HG03135 (cell line): Measurements from ENCODE around the gene SMIM3.
"Not testable (repeated sequence)": the region's sequence is repeated elsewhere in the genome, so short reads cannot be mapped to it uniquely, and the experiment has no call there.

Experiments
- ATAC-seq: cut with Tn5 transposase; IDR thresholded peaks from one replicate; pipeline ENCODE4 v1.9.1; 2021; ENCODE audit warnings: mild to moderate bottlenecking, moderate library complexity; ENCODE audit not compliant: unreplicated experiment

SMIM3 gene

DNA sequence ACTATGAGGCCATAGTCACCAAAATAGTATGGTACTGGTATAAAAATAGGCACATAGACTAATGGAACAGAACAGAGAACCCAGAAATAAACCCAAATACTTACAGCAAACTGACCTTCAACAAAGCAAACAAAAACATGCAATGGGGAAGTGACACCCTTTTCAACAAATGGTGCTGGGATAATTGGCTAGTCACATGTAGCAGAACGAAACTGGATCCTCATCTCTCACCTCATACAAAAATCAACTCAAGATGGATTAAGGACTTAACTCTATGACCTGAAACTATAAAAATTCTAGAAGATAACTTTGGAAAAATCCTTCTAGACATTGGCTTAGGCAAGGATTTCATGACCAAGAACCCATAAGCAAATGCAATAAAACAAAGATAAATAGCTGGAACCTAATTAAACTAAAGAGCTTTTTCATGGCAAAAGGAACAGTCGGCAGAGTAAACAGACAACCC is 14.9 kb downstream of the SMIM3 start:
- not testable (repeated sequence) for ATAC-seq

- no peak for ATAC-seq
Observed at GRCh38 chr5:150794927-150795326, 16.4 kb downstream of the SMIM3 start.

DNA sequence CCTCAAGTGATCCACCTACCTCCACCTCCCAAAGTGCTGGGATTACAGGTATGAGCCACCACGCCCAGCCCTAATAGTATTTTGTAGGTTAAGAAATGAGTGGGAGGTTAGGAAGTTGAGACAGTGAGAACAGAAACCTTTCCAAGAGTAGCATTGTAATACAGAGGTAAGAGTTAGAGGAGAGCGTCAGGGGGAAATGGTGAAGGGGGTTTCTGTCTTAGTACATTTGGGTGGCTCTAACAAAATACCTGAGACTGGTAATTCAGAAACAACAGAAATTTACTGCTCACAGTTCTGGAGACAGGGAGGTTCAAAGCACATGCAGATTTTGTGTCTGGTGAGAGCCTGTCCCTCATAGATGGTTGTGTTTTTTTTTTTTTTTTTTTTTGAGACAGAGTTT is 18.8 kb downstream of the SMIM3 start:
- no peak for ATAC-seq

DNA sequence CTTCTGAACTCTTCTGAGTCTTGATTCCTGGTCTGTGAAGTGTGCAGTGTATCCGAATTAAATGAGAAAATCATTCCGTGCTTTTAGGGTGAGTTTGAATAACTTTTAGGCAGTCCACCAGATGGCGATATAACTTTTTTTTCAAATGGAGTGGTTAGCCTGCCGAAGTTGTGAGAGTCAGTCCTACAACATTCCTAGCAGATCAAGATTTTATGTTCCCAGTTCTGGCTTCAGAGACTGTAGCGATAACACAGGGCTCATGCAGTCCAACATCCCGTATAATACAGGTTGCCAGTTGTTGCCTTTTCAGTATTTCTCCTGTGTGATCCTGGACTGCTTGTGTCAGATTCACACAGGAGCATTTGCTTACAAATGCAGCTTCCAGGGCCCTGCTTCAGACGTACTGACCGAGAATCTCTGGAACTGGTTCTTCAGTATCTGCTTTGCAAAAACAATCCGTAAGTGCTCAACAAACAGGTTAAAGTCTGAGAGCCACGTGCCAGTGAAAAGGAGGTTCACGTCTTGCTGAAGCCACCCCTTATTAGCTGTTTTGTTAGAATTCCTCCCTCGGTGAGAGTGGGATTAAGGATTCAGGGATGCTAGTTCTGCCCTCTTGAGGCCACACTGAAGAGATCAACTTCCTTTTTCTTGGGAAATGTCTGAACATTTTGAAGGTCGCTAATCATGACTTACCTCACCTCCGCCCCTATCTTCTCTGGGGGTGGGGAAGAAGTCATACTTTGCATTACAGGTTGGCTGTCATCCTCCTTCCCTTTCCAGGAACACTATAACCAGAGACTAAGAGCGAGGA is 22.8 kb downstream of the SMIM3 start:
- ATAC-seq, result peak; percentile 67

DNA sequence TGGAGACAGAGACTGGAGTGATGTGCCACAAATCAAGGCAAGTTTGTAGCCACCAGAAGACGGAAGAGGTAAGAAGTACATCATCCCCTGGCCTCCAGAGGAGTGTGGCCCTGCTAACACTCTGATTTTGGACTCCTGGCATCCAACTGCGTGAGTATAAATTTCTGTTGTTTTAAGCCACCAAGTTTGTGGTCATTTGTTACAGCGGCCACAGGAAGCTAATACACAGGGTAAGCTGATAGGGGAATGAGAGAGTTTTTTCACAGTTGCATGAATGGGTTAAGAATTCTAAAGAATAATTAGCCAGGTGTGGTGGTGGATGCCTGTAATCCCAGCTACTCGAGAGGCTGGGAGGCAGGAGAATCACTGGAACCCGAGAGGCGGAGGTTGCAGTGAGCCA is 25.8 kb downstream of the SMIM3 start:
- ATAC-seq, result no peak

DNA sequence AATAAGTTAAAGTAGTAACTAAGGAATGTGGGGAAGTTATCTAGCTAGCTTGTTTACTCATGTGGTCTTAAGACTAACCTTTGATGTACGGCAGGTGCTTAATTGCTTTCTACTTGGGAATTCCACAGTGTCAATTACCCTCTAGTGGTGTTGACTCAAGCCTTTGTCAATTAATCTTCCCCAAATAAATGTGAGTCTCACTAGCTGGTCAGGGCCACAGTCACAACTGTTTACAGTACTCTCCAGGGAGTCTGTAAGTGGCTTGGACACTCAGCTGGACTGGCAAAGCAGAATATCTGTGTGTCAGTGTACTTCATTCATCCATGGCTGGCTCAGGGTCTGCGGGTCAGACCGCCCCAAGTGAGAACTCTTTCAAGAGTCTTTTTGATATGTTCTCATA is 30.8 kb downstream of the SMIM3 start:
- no peak for ATAC-seq

DNA sequence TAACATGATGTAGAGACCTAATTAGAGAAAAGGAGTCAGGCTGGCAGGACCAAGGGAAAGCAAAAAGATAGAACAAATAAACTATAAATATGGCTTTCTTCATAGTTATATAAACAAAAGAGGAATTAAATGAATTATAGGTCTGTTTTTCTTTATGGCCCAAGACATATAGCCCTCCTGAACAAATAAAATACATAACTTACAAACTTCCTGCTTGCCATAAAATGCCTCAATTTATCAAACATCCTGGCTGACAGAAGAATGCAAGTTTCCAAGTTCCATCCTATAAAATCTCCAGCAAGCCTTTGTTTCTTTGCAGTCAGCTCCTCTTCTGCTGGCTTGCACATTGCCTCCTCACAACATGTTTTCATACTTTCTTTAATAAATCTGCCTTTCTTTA is 36.5 kb downstream of the SMIM3 start:
- no peak for ATAC-seq

DNA sequence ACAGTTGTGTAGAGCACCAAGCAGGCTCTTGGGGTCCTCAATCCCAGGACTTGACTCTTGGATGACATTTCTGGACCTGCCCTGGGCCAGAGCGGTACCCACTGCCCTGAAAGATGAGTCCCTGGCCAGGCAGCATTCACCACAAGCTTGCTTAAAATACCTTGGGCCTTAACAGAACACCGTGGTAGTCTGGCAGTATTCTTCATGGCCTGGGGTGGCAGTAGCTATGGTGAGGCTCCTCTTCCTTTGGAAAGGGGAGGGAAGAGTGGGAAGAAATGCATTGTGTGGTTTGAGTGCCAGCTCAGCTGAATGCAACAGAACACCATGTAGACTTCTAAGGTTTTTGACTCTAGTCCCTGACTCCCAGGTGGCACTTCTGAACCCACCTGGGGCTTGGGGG is 38.4 kb downstream of the SMIM3 start:
- no peak for ATAC-seq

GRCh38 chr5:150829744-150830143 is 51.2 kb downstream of the SMIM3 start:
- no peak for ATAC-seq

DNA sequence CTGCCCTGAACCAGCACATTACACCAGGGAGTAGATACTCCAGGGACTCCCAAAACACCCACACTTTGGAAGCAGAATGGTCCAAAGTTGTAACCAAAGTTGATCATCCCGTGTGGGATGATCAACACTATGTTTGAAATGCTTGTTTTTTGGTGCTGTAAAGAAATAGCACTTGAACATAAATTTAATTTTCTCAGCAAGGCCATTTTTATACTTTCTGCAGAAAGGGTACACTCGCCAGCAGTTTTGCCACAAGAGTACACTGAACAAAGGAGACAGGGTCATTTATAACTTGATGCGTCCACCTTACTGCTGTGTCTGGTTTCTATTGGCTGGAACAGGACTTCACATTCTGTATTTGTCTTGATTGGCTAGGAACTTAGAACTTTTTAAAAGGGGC is 53.3 kb downstream of the SMIM3 start:
- ATAC-seq, result not testable (repeated sequence)

- no peak for ATAC-seq
Observed at GRCh38 chr5:150836064-150836463, 57.5 kb downstream of the SMIM3 start.

- ATAC-seq, result no peak
Observed at GRCh38 chr5:150836703-150837102, 58.1 kb downstream of the SMIM3 start.

- not testable (repeated sequence) for ATAC-seq
Observed at GRCh38 chr5:150845185-150845859, 66.8 kb downstream of the SMIM3 start.

DNA sequence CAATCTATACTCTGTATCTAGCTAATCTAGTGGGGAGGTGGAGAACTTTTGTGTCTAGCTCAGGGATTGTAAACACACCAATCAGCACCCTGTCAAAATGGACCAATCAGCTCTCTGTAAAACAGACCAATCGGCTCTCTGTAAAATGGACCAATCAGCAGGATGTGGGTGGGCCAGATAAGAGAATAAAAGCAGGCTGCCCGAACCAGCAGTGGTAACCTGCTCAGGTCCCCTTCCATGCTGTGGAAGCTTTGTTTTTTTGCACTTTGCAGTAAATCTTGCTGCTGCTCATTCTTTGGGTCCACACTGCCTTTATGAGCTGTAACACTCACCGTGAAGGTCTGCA is 67.7 kb downstream of the SMIM3 start, which contains the start of gene IRGM:
IRGM (plus strand) TSS at position 214 of the 346 bp plus-strand sequence. CDS start 1,603 bp downstream, outside the sequence.
- not testable (repeated sequence) for ATAC-seq
